Mesothelial cell of epicardium (in vitro differentiated cells): ENCODE measurements around the gene MAP2K1. TPM values are rescaled to one million over a fixed set of nuclear protein-coding genes. Genes with fewer than 3 reads are reported as not detected.
"Not testable (repeated sequence)": the region's sequence is repeated elsewhere in the genome, so short reads cannot be mapped to it uniquely, and the experiment has no call there.

Experiments used
- DNase-seq, 2 experiments: peaks; one replicate each; pipeline ENCODE4 v3.0.0; 2021; ENCODE audit warnings: low spot score in 2 of 2; ENCODE audit not compliant: unreplicated experiment in 2 of 2
- H3K27ac Mint-ChIP-seq: 2 replicates; pipeline ENCODE4 v1.8.0; 2021; ENCODE audit warnings: mixed read lengths
- H3K27me3 Mint-ChIP-seq: 2 replicates; pipeline ENCODE4 v1.8.0; 2021; ENCODE audit warnings: low read depth, mixed read lengths
- H3K36me3 Mint-ChIP-seq: 2 replicates; pipeline ENCODE4 v1.8.0; 2021; ENCODE audit warnings: mixed read lengths
- H3K4me1 Mint-ChIP-seq: 2 replicates; pipeline ENCODE4 v1.8.0; 2021; ENCODE audit warnings: mixed read lengths
- H3K4me3 Mint-ChIP-seq: 2 replicates; pipeline ENCODE4 v1.8.0; 2021; ENCODE audit warnings: mild to moderate bottlenecking, moderate library complexity, mixed read lengths
- H3K9me3 Mint-ChIP-seq: 2 replicates; pipeline ENCODE4 v1.8.0; 2021; ENCODE audit warnings: mixed read lengths
- CTCF ChIP-seq: fragments of 200-600 bp; sonication (generic); IDR thresholded peaks from one replicate; pipeline ENCODE4 v1.5.0; 2021; ENCODE audit warnings: antibody characterized with exemption; ENCODE audit not compliant: unreplicated experiment
- total RNA-seq: library from RNA; stranded (reverse); gene quantifications from 3 replicates; pipeline ENCODE4 v1.2.1, GENCODE V29; 2021

Gene MAP2K1
- total RNA-seq, 1 donor from 2014 or later = 27.6 TPM

DNA sequence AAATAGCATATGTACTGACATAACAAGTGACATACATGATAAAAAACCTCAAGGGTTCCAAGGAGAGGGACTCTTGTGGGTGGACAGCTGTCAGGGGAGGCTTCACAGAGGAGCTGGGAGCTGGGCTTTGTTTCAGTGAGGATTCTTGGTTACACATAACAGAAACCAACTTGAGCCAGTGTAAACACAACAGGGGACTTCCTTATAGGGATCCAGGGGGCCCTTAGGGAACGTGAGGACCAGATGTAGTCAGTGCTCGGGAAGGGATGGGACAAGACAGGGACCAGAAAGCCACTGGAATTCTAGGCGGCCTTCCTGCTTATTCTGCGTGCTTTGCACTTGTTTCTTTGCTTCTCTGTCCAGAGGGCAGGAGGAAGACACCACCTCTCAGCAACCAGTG, 75.9 kb downstream of the MAP2K1 start:
- H3K9me3 Mint-ChIP-seq = peaks cover 13% of the 10 kb centered on the region
- peaks cover 19% of the 10 kb centered on the region for H3K36me3 Mint-ChIP-seq
- DNase-seq = no peak
- no peak for TF ChIP-seq CTCF
- H3K4me3 Mint-ChIP-seq = no peak overlapping the region
- H3K4me1 Mint-ChIP-seq = no peaks in the 10 kb centered on the region
- H3K27me3 Mint-ChIP-seq = no peaks in the 10 kb centered on the region
- H3K27ac Mint-ChIP-seq = no peak overlapping the region

DNA sequence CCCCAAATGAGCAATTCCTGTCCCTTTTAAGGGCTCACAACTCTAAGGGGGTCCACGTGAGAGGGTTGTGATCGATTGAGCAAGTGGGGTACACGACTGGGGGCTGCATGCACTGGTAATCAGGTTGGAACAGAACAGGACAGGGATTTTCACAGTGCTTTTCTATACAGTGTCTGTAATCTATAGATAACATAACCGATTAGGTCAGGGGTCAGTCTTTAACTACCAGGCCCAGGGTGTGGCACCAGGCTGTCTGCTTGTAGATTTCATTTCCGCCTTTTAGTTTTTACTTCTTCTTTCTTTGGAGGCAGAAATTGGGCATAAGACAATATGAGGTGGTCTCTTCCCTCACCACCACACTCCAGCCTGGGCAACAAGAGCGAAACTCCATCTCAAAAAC, 78.6 kb downstream of the MAP2K1 start:
- H3K27me3 Mint-ChIP-seq, H3K4me1 Mint-ChIP-seq, H3K4me3 Mint-ChIP-seq, H3K27ac Mint-ChIP-seq, DNase-seq: not testable (repeated sequence)
- Mint-ChIP-seq H3K9me3 (peaks cover 13% of the 10 kb centered on the region), H3K36me3 (peaks cover 19% of the 10 kb centered on the region)

- H3K27ac Mint-ChIP-seq, H3K4me1 Mint-ChIP-seq, H3K4me3 Mint-ChIP-seq, H3K27me3 Mint-ChIP-seq, DNase-seq: not testable (repeated sequence)
- peaks cover 19% of the 10 kb centered on the region for H3K36me3 Mint-ChIP-seq
- peaks cover 13% of the 10 kb centered on the region for H3K9me3 Mint-ChIP-seq
Observed at GRCh38 chr15:66467162-66468040, 80.7 kb downstream of the MAP2K1 start.

DNA sequence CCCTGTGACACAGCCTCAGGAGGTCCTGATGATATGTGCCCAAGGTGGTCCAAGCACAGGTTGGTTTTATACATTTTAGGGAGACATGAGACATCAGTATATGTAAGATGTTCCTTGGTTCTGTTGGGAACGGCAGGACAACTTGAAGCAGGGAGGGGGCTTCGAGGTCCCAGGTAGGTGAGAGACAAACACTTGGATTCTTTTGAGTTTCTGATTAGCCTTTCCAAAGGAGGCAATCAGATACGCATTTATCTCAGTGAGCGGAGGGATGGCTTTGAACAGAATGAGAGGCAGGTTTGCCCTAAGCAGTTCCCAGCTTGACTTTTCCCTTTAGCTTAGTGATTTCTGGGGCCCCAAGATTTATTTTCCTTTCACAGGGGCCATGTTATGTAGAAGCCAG, 84.1 kb downstream of the MAP2K1 start:
- H3K4me3 Mint-ChIP-seq, H3K4me1 Mint-ChIP-seq, H3K27me3 Mint-ChIP-seq, H3K9me3 Mint-ChIP-seq, DNase-seq, H3K27ac Mint-ChIP-seq, H3K36me3 Mint-ChIP-seq: not testable (repeated sequence)

- no peak for DNase-seq
- no peak overlapping the region for H3K4me3 Mint-ChIP-seq
- no peaks in the 10 kb centered on the region for H3K4me1 Mint-ChIP-seq
- no peaks in the 10 kb centered on the region for H3K9me3 Mint-ChIP-seq
- H3K27me3 Mint-ChIP-seq = no peaks in the 10 kb centered on the region
- H3K27ac Mint-ChIP-seq = no peak overlapping the region
- TF ChIP-seq CTCF = no peak
- no peaks in the 10 kb centered on the region for H3K36me3 Mint-ChIP-seq
Observed at GRCh38 chr15:66472176-66472999, 85.7 kb downstream of the MAP2K1 start.

DNA sequence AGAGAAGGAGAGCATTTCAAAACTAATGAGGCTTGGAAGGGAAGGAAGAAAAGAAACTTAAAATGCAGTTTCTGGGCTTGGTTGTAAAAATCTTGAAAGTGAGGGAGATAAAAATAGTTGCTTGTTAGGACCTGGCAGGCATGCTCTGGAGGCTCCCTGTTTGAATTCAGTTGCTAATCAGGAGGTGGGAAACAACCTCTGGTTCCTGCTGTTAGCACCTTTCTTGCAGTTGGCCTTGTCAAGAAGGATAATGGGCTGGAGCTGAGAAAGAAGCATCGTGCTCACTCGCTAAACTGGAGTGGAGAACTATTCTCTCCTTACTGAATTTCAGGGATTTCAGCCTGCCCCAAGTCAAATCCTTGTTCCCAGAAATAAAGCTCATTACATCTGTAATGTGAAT, 87.4 kb downstream of the MAP2K1 start:
- DNase-seq = no peak
- H3K27ac Mint-ChIP-seq = no peak overlapping the region
- no peaks in the 10 kb centered on the region for H3K9me3 Mint-ChIP-seq

More for the DNA sequence above, 87.4 kb downstream of the MAP2K1 start:
- no peaks in the 10 kb centered on the region for H3K27me3 Mint-ChIP-seq
- TF ChIP-seq CTCF = no peak
- no peak overlapping the region for H3K4me3 Mint-ChIP-seq
- no peaks in the 10 kb centered on the region for H3K36me3 Mint-ChIP-seq
- H3K4me1 Mint-ChIP-seq = no peaks in the 10 kb centered on the region
